ENCODE measurements around the gene PDAP1.
"Not testable (repeated sequence)": the region's sequence is repeated elsewhere in the genome, so short reads cannot be mapped to it uniquely, and the experiment has no call there.

The PDAP1 gene

DNA sequence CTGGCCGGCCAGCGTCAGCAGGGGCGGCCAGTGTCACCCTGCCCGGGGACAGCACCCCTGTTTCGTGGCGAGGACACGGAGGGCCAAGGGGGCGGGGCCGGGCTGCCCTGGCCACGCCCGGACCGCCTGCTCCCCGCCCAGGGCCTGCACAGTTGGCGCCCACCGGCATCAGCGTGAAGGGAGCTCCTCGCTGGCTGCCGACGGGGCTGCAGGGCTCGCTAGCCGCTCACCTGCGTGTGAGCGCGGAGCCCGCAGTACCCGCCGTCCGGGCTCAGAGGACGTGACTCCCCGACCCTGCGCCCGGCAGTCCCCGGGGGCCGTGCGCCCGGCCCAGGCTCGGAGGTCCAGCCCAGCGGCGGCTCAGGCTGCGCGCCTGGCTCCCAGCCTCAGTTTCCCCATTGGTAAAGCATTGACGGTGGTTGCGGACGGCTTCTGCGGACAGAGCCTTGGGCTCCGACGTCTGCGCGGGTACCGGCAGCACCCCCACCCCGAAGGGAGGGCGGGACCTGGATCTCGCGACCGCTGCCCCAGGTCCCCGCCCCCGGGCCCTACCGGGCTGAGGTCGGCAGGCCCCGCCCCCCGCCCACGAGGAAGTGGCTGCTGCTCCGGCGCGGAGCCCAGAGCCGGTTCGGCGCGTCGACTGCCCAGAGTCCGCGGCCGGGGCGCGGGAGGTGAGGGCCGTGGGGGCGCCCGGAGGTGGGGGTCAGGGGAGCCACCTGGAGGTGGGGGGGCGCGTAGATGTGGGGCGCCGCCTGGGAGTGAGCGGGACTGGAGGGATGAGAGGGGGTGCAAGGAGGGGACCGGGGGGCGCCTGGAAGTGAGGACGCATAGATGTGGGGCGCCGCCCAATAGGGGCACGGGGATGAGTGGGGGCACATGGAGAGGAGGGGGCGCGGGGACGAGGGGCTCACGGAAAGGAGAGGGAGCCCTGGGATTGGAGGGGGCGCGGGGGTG is 34.0 kb downstream of the PDAP1 start, which contains the start of gene ARPC1B:
Gene ARPC1B, plus strand, starts transcription at position 620 of the 954 bp plus-strand sequence. CDS start 10,985 bp downstream, outside the sequence.
- DNase-seq = no peak

DNA sequence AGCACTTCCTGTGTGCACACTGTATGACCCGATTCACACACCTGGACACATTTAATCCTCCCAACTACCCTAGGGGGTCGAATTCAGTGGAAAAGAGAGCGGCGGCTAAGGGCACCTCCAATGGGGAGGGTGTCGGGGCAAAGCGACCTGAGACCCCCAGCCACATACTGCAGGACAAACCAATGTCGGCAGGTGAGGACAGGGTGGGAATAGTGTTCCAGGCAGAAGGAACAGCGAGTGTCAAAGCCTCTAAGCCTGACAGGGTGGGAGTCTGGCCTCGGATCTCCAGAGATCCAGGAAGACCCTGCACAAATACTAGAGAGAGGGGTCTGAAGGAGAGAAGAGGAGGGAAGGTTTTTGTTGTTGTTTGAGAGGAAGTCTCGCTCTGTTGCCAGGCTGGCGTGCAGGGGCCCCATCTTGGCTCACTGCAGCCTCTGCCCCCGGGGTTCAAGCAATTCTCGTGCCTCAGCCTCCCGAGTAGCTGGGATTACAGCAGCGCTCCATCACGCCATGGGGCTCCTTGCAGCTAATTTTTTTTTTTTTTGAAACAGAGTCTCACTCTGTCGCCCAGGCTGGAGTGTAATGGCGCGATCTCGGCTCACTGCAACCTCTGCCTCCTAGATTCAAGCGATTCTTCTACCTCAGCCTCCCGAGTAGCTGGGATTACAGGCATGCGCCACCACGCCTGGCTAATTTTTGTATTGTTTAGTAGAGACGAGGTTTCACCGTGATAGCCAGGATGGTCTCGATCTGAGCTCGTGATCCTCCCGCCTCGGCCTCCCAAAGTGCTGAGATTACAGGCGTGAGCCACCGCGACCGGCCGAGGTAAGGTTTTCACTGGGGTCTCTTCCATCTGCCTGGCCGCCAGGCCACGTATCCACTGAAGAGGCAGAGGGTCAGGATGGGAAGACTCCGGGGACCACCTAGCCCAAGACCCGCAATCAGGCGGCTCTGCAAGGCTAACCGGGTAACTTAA is 35.0 kb downstream of the PDAP1 start:
- DNase-seq = no peak

DNA sequence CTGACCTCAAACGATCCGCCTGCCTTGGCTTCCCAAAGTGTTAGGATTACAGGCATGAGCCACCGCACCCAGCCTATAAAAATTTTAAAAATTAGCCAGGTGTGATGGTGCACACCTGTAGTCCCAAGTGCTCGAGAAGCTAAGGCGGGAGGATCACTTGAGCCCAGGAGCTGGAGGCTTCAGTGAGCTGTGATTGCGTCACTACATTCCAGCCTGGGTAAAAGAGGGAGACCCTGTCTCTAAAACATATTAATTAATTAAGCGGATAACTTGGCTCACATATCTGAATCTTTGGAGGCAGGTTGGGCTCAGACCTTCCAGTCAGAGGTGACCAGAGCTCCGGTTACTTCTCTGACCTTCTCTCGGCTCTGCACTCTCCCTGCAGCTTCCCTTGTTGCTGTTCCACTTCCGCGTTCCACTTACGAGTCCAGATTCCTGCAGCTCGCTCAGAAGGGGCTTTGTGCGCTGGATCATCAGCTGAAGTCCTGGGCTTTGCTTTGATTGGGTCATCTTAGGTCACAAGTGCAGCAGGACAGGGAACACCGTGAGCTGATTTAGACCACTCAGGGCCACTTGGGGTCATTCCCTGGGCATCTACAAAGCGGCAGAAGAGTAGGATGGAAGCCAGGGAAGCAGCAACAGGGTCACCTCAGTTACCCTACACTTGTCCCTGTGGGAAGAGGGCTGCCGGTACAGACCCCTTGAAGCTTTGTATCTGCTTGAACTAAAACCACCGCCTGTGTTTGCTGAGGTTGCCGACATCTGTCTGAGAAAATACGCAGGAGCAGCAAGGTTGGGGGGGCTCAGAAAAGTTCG is 35.9 kb downstream of the PDAP1 start:
- DNase-seq = no peak

DNA sequence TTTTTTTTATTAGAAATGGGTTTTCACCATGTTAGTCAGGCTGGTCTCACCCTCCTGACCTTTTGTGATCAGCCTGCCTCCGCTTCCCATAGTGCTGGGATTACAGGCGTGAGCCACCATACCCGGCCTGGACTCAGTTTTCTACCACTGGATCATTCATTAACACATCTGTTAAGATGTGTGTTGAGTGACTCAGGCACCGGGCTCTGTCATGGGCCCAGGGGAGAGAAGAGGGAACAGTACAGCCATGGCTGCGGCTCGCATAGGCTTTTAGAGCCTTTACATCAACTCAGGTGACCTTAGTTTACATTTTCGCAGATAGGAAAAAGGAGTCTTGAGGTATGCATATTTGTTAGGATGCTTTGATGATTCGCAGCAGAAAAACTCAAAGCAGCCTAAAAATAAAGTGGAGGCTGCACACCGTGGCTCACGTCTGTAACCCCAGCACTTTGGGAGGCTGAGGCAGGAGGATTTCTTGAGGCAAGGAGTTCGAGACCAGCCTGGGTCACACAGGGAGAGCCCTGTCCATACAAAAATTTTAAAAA is 36.9 kb downstream of the PDAP1 start:
- no peak for DNase-seq

DNA sequence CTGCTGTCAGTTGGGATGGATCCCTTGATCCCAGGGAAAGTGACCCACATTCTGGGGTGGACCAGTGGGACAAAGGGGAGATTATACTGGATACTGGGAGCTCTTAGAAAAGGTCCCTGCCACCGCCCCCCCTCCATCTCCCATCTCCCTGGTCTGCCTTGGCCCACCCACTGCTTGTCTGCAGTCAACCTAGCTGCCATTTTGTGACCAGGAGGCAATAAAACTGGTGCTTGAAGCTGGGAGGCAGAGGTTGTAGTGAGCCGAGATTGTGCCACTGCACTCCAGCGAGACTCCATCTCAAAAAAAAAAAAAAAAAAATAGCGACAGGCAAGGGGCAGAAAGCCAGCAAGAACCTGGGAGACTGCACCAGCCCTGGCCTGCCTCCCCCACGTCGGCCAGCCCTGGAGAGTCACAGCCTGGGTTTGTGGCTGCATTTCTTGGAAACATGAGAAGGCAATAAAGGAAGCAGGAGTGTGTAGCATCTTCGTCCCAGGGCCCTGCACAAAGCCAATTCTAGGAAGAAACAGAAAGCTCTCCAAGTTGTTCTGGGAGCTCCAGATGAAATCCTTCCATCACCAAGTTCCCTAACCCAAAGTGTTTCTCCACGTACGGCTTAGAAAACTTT is 38.5 kb downstream of the PDAP1 start:
- no peak for DNase-seq

DNA sequence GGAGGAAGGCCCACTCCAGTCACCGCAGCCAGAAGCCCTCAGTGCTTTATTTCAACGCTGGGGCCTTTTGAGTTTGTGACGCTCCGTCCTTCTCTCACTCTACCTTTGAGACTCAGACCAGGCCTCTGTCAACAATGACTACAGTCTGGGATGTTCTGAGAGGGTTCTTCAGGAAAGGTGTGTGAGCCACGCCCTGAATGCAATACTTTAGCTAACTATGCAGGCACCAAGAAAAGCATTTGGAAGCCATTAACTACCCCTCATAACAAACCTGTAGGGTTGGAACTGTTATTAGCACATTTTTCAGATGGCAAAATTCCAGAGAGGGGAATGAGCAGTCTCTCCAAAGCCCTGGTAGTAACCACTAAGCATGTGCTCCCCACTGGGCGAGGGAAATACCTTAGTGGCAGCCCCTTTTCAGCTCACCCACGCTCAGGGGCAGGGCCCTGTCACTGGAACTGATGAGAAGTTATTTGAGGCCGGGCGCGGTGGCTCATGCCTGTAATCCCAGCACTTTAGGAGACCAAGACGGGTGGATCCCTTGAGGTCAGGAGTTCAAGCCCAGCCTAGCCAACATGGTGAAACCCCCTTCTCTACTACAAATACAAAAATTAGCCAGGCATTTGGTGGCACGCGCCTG is 39.5 kb downstream of the PDAP1 start:
- DNase-seq = no peak

DNA sequence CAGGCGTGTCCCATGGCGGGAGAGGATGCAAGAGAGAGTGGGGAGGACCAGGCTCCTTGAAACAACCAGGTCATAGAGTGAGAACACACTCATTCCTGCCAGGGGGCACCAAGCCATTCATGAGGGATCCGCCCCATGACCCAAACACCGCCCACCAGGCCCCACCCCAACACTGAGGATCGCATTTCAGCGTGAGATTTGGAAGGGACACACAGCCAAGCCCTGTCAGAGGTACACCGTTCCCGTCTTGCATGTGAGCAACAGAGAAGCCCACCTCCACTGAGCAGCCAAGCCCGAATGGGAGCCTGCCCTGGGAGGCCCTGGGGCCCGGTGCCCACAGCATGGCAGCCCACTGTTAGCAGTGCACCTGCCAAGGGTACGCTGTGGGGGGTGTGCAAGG is 41.8 kb downstream of the PDAP1 start:
- no peak for DNase-seq

DNA sequence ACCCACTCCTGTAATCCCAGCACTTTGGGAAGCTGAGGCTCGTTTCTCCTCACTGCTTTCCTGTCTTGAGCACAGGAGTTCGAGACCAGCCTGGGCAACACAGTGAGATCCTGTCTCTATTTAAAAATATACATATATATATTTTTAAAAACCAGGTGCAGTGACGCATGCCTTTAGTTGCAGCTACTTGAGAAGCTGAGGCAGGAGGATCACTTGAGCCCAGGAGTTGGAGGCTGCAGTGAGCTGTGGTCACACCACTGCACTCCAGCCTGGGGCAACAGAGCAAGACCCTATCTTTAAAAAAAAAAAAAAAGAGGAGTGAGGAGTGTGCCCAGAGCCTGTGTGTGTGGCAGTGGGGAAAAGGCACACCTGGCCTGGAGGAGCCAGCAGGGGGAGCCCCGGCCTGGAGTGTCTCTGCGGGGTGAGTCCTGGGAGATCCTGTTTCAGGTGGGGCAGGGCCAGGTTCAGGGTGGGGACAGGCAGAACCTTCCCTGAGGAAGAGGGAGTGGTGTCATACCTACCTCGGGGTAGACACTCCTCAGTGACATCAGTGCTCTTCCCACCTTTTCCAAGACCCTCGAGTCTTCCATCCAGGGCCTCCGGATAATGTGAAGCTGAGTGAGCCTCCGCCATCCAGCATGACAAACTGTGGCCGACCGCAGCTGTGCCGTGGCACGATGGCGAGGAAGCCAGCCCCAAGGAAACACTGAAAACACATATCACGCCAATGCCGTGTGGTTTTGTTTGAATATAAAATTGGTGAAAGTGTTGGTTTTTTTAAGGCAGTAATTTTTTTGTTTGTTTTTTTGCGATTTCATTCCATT is 42.9 kb downstream of the PDAP1 start:
- DNase-seq = no peak

DNA sequence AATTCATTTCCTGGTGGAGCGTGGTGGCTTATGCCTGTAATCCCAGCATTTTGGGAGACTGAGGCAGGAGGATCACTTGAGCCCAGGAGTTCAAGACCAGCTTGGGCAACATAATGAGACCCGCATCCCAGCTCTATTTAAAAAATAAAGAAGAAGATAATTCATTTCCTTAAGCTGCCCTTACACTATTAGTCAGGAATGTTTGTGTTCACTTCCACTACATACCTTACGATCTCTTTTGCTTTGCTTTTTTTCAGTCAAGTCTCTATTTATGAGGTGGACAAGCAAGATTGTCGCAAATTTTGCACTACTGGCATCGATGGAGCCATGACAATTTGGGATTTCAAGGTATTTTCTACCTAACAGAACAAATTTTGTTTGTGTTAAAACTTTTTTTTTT is 45.1 kb downstream of the PDAP1 start:
- no peak for DNase-seq

DNA sequence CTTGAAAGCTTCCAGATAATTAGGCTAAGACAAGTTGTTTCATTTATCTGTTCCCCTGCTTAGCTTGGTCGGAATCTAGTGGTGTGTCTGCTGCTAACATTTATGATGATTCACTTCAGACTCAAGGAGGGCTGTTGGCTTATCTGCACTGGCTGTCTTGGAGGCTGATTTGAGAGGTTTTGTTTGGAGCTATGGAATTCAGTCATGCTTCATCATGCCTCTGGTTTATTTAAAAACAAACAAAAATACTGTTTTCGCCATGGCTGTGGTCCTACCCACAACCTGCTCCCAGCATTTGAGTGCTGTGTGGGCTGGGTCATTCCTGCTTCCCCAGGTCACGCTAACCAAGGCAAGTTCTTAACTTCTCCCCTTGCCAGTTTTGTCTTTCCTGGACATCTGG is 45.6 kb downstream of the PDAP1 start:
- no peak for DNase-seq

DNA sequence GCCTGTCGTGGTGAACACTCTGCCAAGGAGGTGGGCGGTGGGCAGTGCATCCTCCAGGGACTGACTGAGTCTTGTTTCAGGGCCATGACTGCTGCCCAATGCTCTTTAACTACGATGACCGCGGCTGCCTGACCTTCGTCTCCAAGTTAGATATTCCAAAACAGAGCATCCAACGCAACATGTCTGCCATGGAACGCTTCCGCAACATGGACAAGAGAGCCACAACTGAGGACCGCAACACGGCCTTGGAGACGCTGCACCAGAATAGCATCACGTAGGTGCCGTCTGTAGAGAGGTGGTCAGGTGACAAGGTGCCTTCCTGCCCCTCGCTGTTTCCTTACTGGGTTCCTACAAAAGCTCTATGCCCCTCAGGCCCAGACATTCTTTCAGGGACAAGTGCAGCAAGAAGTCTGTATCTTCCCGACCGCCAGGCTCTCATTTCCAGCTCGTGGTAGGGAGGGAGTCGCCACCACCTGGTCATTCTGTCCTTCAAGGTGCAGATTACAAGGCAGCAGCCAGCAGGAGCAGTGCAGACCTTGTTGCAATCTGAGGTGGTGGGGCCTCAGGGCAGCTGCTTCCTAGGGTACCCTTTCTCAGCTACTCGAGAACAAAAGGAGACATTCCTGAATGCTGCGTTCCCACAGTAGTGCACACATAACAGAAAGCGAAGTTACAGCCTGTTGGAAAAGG is 48.8 kb downstream of the PDAP1 start:
- no peak for DNase-seq

DNA sequence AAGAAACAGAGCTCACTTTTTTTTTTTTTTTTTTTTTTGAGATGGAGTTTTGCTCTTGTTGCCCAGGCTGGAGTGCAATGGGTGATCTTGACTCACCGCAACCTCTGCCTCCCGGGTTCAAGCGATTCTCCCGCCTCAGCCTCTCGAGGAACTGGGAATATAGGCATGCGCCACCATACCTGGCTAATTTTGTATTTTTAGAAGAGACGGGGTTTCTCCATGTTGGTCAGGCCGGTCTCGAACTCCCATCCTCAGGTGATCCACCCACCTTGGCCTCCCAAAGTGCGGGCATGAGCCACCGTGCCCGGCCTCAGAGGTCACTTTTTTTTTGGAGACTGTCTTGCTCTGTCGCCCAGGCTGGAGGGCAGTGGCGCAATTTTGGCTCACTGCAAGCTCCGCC is 49.9 kb downstream of the PDAP1 start:
- DNase-seq = not testable (repeated sequence)

DNA sequence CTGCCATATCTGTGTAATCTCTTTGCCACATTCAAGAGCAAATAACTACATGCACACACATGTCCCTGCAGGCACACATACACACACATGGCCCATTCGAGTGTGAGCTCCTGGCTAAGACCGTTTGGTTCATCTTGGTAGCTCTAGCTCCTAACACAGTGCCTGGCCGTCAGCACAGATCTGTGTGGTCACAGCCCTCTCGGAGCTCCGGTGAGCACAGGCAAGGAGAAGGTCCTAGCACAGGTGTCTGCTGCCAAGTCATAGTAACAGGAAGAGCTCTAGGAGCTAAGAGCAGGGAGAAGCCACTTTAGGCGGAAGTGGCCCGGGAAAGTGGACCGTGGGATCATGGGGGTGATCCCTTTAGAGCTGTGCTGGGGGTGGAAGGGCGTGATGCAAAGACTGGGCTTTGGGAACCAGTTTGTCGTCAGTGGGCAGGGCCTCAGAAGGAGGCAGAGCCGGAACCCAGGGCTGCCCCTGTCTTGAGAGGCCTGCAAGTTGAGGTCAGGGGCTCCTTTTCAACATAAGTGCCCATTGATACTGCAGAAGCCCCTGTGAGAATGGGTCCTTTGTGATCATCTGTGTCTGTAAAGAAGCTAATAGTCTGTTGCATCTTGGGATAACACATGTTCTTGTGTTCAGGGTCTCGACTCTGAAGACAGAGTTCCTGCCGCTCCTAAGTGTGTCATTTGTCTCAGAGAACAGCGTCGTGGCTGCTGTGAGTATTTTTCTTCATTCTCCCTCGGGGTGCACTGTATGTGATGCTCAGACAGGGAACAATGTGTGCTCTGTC is 50.5 kb downstream of the PDAP1 start:
- no peak for DNase-seq

DNA sequence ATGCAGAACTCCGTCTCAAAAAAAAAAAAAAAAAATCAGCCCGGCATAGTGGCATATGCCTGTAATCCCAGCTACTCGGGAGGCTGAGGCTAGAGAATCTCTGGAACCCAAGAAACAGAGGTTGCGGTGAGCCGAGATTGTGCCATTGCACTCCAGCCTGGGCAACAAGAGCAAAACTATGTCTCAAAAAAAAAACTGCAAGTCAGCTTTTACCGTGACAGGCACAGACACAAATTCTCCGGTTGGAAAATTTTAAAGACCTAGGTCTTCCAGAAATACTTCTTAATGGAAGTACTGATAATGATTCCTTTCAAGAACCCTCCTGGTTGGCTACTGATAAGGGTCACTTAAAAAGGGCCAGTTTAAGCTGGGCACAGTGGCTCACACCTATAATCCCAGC is 53.3 kb downstream of the PDAP1 start:
- DNase-seq = no peak

DNA sequence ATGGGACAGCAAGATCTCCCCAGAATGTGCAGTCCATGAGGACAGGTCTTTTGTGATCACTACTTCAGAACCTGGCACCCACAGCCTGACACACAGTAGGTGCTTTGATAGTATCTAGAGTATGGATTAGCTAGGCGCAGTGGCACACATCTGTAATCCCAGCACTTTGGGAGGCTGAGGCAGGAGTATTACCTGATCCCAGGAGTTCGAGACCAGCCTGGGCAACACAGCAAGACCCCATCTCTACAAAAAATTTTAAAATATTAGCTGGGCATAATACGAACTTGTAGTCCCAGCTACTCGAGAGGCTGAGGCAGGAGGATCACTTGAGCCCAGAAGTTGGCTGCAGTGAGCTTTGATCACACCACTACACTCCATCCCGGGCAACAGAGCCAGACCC is 56.1 kb downstream of the PDAP1 start:
- DNase-seq = no peak

DNA sequence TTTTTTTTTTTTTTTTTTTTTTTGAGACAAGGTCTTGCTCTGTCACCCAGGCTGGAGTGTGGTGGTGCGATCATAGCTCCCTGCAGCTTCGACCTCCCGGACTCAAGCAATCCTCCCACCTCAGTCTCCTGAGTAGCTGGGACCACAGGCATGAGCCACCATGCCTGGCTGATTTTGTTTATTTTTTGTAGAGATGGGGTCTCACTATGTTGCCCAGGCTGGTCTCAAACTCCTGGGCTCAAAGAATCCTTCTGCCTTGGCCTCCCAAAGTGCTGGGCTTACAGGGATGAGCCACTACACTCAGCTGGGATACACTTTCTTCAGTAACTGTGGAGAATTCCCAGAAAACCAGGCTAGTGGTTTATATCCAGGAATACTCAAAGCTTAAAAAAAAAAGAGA is 57.8 kb downstream of the PDAP1 start:
- DNase-seq = not testable (repeated sequence)

Measured in NCI-H524 treated with DMSO at 0.1 percent for 48 hours (cell line).